Right hindlimb (tissue), 1 donor: ENCODE results near the gene ANKDD1A.

Experiments
- DNase-seq: peaks from one replicate; pipeline ENCODE4 v3.0.0-alpha.2; 2018

ANKDD1A gene

GRCh38 chr15:64975390-64975789, 63.7 kb downstream of the ANKDD1A start:
- DNase-seq, result no peak

GRCh38 chr15:64979252-64979710, 67.6 kb downstream of the ANKDD1A start:
- no peak for DNase-seq

- no peak for DNase-seq
Observed at GRCh38 chr15:64981812-64982431, 70.2 kb downstream of the ANKDD1A start.

- DNase-seq, result no peak
Observed at GRCh38 chr15:64982472-64982871, 70.8 kb downstream of the ANKDD1A start.

GRCh38 chr15:64985366-64986033, 73.8 kb downstream of the ANKDD1A start:
- no peak for DNase-seq

- DNase-seq, result no peak
Observed at GRCh38 chr15:64987136-64987535, 75.4 kb downstream of the ANKDD1A start.

- DNase-seq, result peak; percentile 97
Observed at GRCh38 chr15:64989416-64990167, 77.9 kb downstream of the ANKDD1A start, which contains the start of gene SPG21. Gene SPG21, minus strand, starts transcription at chr15:64989914. Its CDS starts 6,345 bp downstream, at chr15:64983569.

- DNase-seq, result no peak
Observed at GRCh38 chr15:64990168-64990470, 78.4 kb downstream of the ANKDD1A start.

- peak; percentile 89 for DNase-seq
Observed at GRCh38 chr15:64991536-64992135, 79.9 kb downstream of the ANKDD1A start.

GRCh38 chr15:64993290-64993689, 81.6 kb downstream of the ANKDD1A start:
- no peak for DNase-seq

GRCh38 chr15:64997066-64997465, 85.4 kb downstream of the ANKDD1A start:
- DNase-seq, result no peak

GRCh38 chr15:64997745-64998375, 86.2 kb downstream of the ANKDD1A start:
- no peak for DNase-seq

GRCh38 chr15:65004993-65005392, 93.3 kb downstream of the ANKDD1A start:
- DNase-seq, result no peak

- DNase-seq, result no peak
Observed at GRCh38 chr15:65006876-65007275, 95.2 kb downstream of the ANKDD1A start.
